Panc1 (cell line): Measurements from ENCODE around the gene GATA5.

ENCODE experiments used
- CTCF ChIP-seq: fragments of 450-650 bp; IDR thresholded peaks from 2 replicates; pipeline ENCODE4 v1.5.1; 2017; ENCODE audit warnings: mild to moderate bottlenecking
- POLR2AphosphoS5 ChIP-seq: IDR thresholded peaks from 2 replicates; pipeline ENCODE4 v1.6.1; 2012; ENCODE audit warnings: mild to moderate bottlenecking, low read depth, low read length, moderate library complexity
- REST ChIP-seq, 2 experiments: IDR thresholded peaks; 2 replicates each; pipeline ENCODE4 v1.6.1; 2011 to 2012; ENCODE audit warnings: low read depth in 2 of 2, control low read depth in 1 of 2, low read length in 1 of 2, mild to moderate bottlenecking in 1 of 2, moderate library complexity in 1 of 2; ENCODE audit not compliant: insufficient read depth in 1 of 2
- SIN3A ChIP-seq: IDR thresholded peaks from 2 replicates; pipeline ENCODE4 v1.6.1; 2012; ENCODE audit warnings: low read depth, mild to moderate bottlenecking, low read length, moderate library complexity, borderline replicate concordance; ENCODE audit not compliant: insufficient read depth

GRCh38 chr20:62424249-62425107 is 51.3 kb downstream of the GATA5 start:
- no peak for TF ChIP-seq CTCF
- no peak for TF ChIP-seq SIN3A
- no peak for TF ChIP-seq POLR2AphosphoS5
- no peak for TF ChIP-seq REST (IDR thresholded peaks at IDR 0.05; ENCODE audit: insufficient read depth in 1 of 2, low read depth in 2 of 2, low read length in 1 of 2)
